ENCODE data around the gene AGAP3. TPM values are rescaled to one million over a fixed set of nuclear protein-coding genes. Genes with fewer than 3 reads are reported as not detected.

Gene AGAP3
- total RNA-seq, 1 experiment from 2014 or later = 115 TPM

- CTCF ChIA-PET = interaction anchor here (0.7 kb wide), 1 partner anchor 162 kb away, joined by 6 read pairs; no protein-coding TSS in a partner anchor
- Histone ChIP-seq H3K27me3 (replicated peaks; ENCODE audit: insufficient read depth, low read depth, low read length, poor library complexity) (peaks cover 19% of the 10 kb centered on the region), H3K4me3 (ENCODE audit: low read depth, low read length, poor library complexity, severe bottlenecking) (no peak overlapping the region), H3K4me1 (ENCODE audit: insufficient read depth, low read length, poor library complexity, severe bottlenecking) (no peaks in the 10 kb centered on the region), H3K9me3 (ENCODE audit: low read depth, low read length, poor library complexity, severe bottlenecking) (no peaks in the 10 kb centered on the region), H3K36me3 (ENCODE audit: insufficient read depth, low read length, poor library complexity, severe bottlenecking) (no peaks in the 10 kb centered on the region), H3K27ac (ENCODE audit: low read depth, low read length, poor library complexity, severe bottlenecking) (no peak overlapping the region)
- POLR2A ChIA-PET (ENCODE audit: low non-redundant PET) = no interaction called here
- intact Hi-C loops (cut with micrococcal nuclease; ENCODE audit: unreplicated experiment) = no loop called here
- DNase-seq (ENCODE audit: low spot score) = no peak
- no peak for TF ChIP-seq EZH2 (IDR thresholded peaks at IDR 0.05; ENCODE audit: borderline replicate concordance, low read depth, low read length, poor library complexity, severe bottlenecking)
- no peak for TF ChIP-seq CTCF (conservative IDR thresholded peaks at IDR 0.05; ENCODE audit: low read depth, low read length)
- BruUV-seq (replicated peaks) = no TSS peak
Measured at GRCh38 chr7:151152643-151153513, 66.6 kb downstream of the AGAP3 start.

- Histone ChIP-seq H3K9me3 (ENCODE audit: low read depth, low read length, poor library complexity, severe bottlenecking) (no peaks in the 10 kb centered on the region), H3K4me1 (ENCODE audit: insufficient read depth, low read length, poor library complexity, severe bottlenecking) (no peaks in the 10 kb centered on the region), H3K36me3 (ENCODE audit: insufficient read depth, low read length, poor library complexity, severe bottlenecking) (no peaks in the 10 kb centered on the region), H3K27me3 (replicated peaks; ENCODE audit: insufficient read depth, low read depth, low read length, poor library complexity) (peaks cover 15% of the 10 kb centered on the region), H3K4me3 (ENCODE audit: low read depth, low read length, poor library complexity, severe bottlenecking) (no peak overlapping the region), H3K27ac (ENCODE audit: low read depth, low read length, poor library complexity, severe bottlenecking) (no peak overlapping the region)
- CTCF ChIA-PET = no interaction called here
- no TSS peak for BruUV-seq (replicated peaks)
- TF ChIP-seq CTCF (conservative IDR thresholded peaks at IDR 0.05; ENCODE audit: low read depth, low read length) (no peak), EZH2 (IDR thresholded peaks at IDR 0.05; ENCODE audit: borderline replicate concordance, low read depth, low read length, poor library complexity, severe bottlenecking) (no peak)
- intact Hi-C loops (cut with micrococcal nuclease; ENCODE audit: unreplicated experiment) = no loop called here
- POLR2A ChIA-PET (ENCODE audit: low non-redundant PET) = no interaction called here
- DNase-seq (ENCODE audit: low spot score) = no peak
Measured at GRCh38 chr7:151157645-151158329, 71.5 kb downstream of the AGAP3 start.

- no peak for TF ChIP-seq CTCF (conservative IDR thresholded peaks at IDR 0.05; ENCODE audit: low read depth, low read length)
- TF ChIP-seq EZH2 (IDR thresholded peaks at IDR 0.05; ENCODE audit: borderline replicate concordance, low read depth, low read length, poor library complexity, severe bottlenecking) = no peak
- intact Hi-C loops (cut with micrococcal nuclease; ENCODE audit: unreplicated experiment) = no loop called here
- ChIA-PET CTCF (no interaction called here), POLR2A (ENCODE audit: low non-redundant PET) (no interaction called here)
- Histone ChIP-seq H3K36me3 (ENCODE audit: insufficient read depth, low read length, poor library complexity, severe bottlenecking) (no peaks in the 10 kb centered on the region), H3K27ac (ENCODE audit: low read depth, low read length, poor library complexity, severe bottlenecking) (no peak overlapping the region), H3K4me3 (ENCODE audit: low read depth, low read length, poor library complexity, severe bottlenecking) (no peak overlapping the region), H3K4me1 (ENCODE audit: insufficient read depth, low read length, poor library complexity, severe bottlenecking) (no peaks in the 10 kb centered on the region), H3K9me3 (ENCODE audit: low read depth, low read length, poor library complexity, severe bottlenecking) (no peaks in the 10 kb centered on the region), H3K27me3 (replicated peaks; ENCODE audit: insufficient read depth, low read depth, low read length, poor library complexity) (peaks cover 48% of the 10 kb centered on the region)
- BruUV-seq (replicated peaks) = no TSS peak
- DNase-seq (ENCODE audit: low spot score) = no peak
Measured at GRCh38 chr7:151161757-151162156, 75.5 kb downstream of the AGAP3 start.
